ENCODE measurements around the gene HPDL.
"Not testable (repeated sequence)": the region's sequence is repeated elsewhere in the genome, so short reads cannot be mapped to it uniquely, and the experiment has no call there.

Gene HPDL

GRCh38 chr1:45354838-45355237 is 28.1 kb downstream of the HPDL start:
- no peak for DNase-seq (ENCODE audit: low read depth)
- H3K4me3 ChIP-seq (ENCODE audit: low read length) = no peak overlapping the region
- TF ChIP-seq, protein P1, sequence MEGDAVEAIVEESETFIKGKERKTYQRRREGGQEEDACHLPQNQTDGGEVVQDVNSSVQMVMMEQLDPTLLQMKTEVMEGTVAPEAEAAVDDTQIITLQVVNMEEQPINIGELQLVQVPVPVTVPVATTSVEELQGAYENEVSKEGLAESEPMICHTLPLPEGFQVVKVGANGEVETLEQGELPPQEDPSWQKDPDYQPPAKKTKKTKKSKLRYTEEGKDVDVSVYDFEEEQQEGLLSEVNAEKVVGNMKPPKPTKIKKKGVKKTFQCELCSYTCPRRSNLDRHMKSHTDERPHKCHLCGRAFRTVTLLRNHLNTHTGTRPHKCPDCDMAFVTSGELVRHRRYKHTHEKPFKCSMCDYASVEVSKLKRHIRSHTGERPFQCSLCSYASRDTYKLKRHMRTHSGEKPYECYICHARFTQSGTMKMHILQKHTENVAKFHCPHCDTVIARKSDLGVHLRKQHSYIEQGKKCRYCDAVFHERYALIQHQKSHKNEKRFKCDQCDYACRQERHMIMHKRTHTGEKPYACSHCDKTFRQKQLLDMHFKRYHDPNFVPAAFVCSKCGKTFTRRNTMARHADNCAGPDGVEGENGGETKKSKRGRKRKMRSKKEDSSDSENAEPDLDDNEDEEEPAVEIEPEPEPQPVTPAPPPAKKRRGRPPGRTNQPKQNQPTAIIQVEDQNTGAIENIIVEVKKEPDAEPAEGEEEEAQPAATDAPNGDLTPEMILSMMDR (conservative IDR thresholded peaks at IDR 0.05; ENCODE audit: low read depth, low read length) = no peak

GRCh38 chr1:45355683-45356082 is 29.0 kb downstream of the HPDL start:
- DNase-seq (ENCODE audit: low read depth) = no peak
- H3K4me3 ChIP-seq (ENCODE audit: low read length) = no peak overlapping the region
- TF ChIP-seq, protein P1 (conservative IDR thresholded peaks at IDR 0.05; ENCODE audit: low read depth, low read length) = no peak

- no peak overlapping the region for H3K4me3 ChIP-seq (ENCODE audit: low read length)
- TF ChIP-seq, protein P1 (conservative IDR thresholded peaks at IDR 0.05; ENCODE audit: low read depth, low read length) = no peak
Measured at GRCh38 chr1:45356186-45356585, 29.5 kb downstream of the HPDL start.

DNA sequence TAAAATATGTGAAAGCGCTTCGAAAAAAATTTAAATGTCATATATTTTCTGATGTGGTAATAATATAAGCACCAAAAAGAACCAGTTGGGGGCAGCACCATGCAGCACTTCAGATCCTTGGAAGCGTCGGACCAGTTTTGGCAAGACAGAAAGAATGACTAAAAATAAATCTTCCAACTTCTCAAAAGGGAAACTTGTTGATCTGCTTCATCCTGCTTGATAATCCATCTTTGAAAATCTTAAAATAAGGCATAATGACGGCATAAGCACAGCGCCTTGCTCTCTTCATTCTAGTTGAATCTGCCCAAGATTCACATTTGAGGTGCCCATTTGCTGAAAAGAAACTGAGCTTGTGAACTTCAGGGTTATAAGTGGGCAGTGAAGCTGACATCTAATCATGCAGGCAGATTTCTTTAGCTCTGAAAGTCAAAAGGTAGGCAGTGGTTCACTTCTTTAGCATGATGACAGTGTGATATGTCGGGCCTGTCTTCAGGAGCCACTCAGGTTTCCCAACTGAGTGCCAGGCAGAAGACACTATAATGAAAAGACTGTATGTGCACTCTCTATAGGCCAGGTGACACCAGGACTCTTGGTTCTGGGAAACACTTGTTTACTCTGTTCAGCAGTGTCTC is 33.3 kb downstream of the HPDL start:
- no peak overlapping the region for H3K4me3 ChIP-seq (ENCODE audit: low read length)
- peak; percentile 18 for DNase-seq (ENCODE audit: low read depth)
- TF ChIP-seq, protein P1 (conservative IDR thresholded peaks at IDR 0.05; ENCODE audit: low read depth, low read length) = peak; percentile 63

More at GRCh38 chr1:45356186-45356585, 29.5 kb downstream of the HPDL start:
- DNase-seq (ENCODE audit: low read depth) = no peak

DNA sequence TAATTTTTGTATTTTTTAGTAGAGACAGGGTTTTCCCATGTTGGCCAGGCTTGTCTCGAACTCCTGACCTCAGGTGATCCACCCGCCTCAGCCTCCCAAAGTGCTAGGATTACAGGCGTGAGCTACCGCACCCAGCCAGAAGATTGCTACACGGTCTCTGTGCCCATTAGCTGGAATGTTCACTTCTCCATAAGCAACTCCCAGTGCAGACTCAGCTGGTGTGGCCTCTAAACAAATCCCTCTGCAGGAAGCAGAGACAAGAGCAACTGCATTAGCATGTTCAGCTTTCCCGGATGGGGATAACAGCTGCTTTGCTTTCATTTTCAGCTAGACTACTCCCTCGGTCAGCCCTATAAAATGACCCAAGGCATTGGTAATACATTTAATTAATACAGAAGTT is 34.3 kb downstream of the HPDL start:
- DNase-seq (ENCODE audit: low read depth); H3K4me3 ChIP-seq (ENCODE audit: low read length): not testable (repeated sequence)

- TF ChIP-seq, protein P1 (conservative IDR thresholded peaks at IDR 0.05; ENCODE audit: low read depth, low read length) = no peak
- DNase-seq (ENCODE audit: low read depth) = no peak
- no peak overlapping the region for H3K4me3 ChIP-seq (ENCODE audit: low read length)
Measured at GRCh38 chr1:45364294-45364693, 37.6 kb downstream of the HPDL start.

GRCh38 chr1:45365051-45365450 is 38.4 kb downstream of the HPDL start:
- no peak for DNase-seq (ENCODE audit: low read depth)
- TF ChIP-seq, protein P1 (conservative IDR thresholded peaks at IDR 0.05; ENCODE audit: low read depth, low read length) = no peak

More at GRCh38 chr1:45365051-45365450, 38.4 kb downstream of the HPDL start:
- no peak overlapping the region for H3K4me3 ChIP-seq (ENCODE audit: low read length)
